ENCODE results near the gene LORICRIN. TPM values are rescaled to one million over a fixed set of nuclear protein-coding genes. Genes with fewer than 3 reads are reported as not detected.

Gene LORICRIN
- total and polyA plus RNA-seq, 2 of the 4 experiments (the other 2 are of a cell fraction), result not detected

GRCh38 chr1:153233448-153233847 is 26.0 kb upstream of the LORICRIN start:
- H3K4me1 ChIP-seq (ENCODE audit: control insufficient read depth, insufficient read depth, low read length), result no peaks in the 10 kb centered on the region
- H3K4ac ChIP-seq (ENCODE audit: low read depth, low read length), result no peak overlapping the region
- no peaks in the 10 kb centered on the region for H3K9me1 ChIP-seq (ENCODE audit: insufficient read depth, low read length)
- no peak for TF ChIP-seq NFE2L2 (IDR thresholded peaks at IDR 0.05; ENCODE audit: low read depth, low read length)
- TF ChIP-seq, protein P1, sequence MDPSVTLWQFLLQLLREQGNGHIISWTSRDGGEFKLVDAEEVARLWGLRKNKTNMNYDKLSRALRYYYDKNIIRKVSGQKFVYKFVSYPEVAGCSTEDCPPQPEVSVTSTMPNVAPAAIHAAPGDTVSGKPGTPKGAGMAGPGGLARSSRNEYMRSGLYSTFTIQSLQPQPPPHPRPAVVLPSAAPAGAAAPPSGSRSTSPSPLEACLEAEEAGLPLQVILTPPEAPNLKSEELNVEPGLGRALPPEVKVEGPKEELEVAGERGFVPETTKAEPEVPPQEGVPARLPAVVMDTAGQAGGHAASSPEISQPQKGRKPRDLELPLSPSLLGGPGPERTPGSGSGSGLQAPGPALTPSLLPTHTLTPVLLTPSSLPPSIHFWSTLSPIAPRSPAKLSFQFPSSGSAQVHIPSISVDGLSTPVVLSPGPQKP (IDR thresholded peaks at IDR 0.05; ENCODE audit: borderline replicate concordance, low read depth, low read length), result no peak
- no peak for TF ChIP-seq CHD1 (IDR thresholded peaks at IDR 0.05; ENCODE audit: low read depth, low read length)
- TF ChIP-seq, protein P2, sequence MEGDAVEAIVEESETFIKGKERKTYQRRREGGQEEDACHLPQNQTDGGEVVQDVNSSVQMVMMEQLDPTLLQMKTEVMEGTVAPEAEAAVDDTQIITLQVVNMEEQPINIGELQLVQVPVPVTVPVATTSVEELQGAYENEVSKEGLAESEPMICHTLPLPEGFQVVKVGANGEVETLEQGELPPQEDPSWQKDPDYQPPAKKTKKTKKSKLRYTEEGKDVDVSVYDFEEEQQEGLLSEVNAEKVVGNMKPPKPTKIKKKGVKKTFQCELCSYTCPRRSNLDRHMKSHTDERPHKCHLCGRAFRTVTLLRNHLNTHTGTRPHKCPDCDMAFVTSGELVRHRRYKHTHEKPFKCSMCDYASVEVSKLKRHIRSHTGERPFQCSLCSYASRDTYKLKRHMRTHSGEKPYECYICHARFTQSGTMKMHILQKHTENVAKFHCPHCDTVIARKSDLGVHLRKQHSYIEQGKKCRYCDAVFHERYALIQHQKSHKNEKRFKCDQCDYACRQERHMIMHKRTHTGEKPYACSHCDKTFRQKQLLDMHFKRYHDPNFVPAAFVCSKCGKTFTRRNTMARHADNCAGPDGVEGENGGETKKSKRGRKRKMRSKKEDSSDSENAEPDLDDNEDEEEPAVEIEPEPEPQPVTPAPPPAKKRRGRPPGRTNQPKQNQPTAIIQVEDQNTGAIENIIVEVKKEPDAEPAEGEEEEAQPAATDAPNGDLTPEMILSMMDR (conservative IDR thresholded peaks at IDR 0.05; ENCODE audit: low read depth, low read length), result no peak
- TF ChIP-seq CEBPB (IDR thresholded peaks at IDR 0.05; ENCODE audit: low read depth, low read length), result no peak
- TF ChIP-seq RAD21 (IDR thresholded peaks at IDR 0.05; ENCODE audit: low read length), result no peak
- TF ChIP-seq SMC3 (IDR thresholded peaks at IDR 0.05; ENCODE audit: low read depth, low read length), result no peak
- no peak for TF ChIP-seq RFX5 (IDR thresholded peaks at IDR 0.05; ENCODE audit: low read depth, low read length)
- no peak for TF ChIP-seq MAZ (IDR thresholded peaks at IDR 0.05; ENCODE audit: borderline replicate concordance, low read depth, low read length)
- H3K9ac ChIP-seq (ENCODE audit: low read depth, low read length), result no peak overlapping the region
- ChIA-PET POLR2A (ENCODE audit: unreplicated experiment) (no interaction called here), CTCF (no interaction called here)
- no peak for ATAC-seq (ENCODE audit: low read depth)
- H3K79me1 ChIP-seq (ENCODE audit: low read depth in 1 of 2, low read length in 2 of 2), result no peaks in the 10 kb centered on the region
- no peak overlapping the region for H3K56ac ChIP-seq (ENCODE audit: extremely low read depth, insufficient read depth, low read length)
- H3K36me3 ChIP-seq (ENCODE audit: control insufficient read depth, insufficient read depth, low read length), result no peaks in the 10 kb centered on the region
- H3K4me2 ChIP-seq (ENCODE audit: low read depth, low read length), result no peak overlapping the region
- no peak overlapping the region for H3K23ac ChIP-seq (ENCODE audit: low read depth, low read length)
- no peak overlapping the region for H2BK15ac ChIP-seq (ENCODE audit: low read depth, low read length)
- WGBS, 2 experiments (ENCODE audit: extremely low coverage in 2 of 2, insufficient read length in 1 of 2), result no CpG with 5 or more reads among the region's 1 CpG
- no peak overlapping the region for H2AK9ac ChIP-seq (replicated peaks; ENCODE audit: low read depth, low read length, poor library complexity)
- no peak overlapping the region for H4K91ac ChIP-seq (ENCODE audit: insufficient read depth, low read depth, low read length)
- no peak overlapping the region for H3K18ac ChIP-seq (ENCODE audit: low read depth, low read length)
- no peak overlapping the region for H2BK5ac ChIP-seq (ENCODE audit: low read depth, low read length, poor library complexity, severe bottlenecking)
- intact Hi-C loops (cut with micrococcal nuclease) (no loop called here), in situ Hi-C loops (cut with MboI; ENCODE audit: low sequenced_read_pairs) (no loop called here), dilution Hi-C loops (cut with HindIII; ENCODE audit: low sequenced_read_pairs, unreplicated experiment) (no loop called here)
- H2AK5ac ChIP-seq (ENCODE audit: low read depth, low read length), result no peak overlapping the region
- no TSS peak for BruUV-seq (replicated peaks)
- H3K9me3 ChIP-seq (ENCODE audit: control insufficient read depth, insufficient read depth, low read length), result no peaks in the 10 kb centered on the region
- no peaks in the 10 kb centered on the region for H4K20me1 ChIP-seq (ENCODE audit: insufficient read depth, low read length)
- no peak overlapping the region for H4K5ac ChIP-seq (ENCODE audit: low read depth, low read length)
- H2BK20ac ChIP-seq (ENCODE audit: low read depth, low read length), result no peak overlapping the region
- no peak overlapping the region for H4K8ac ChIP-seq (ENCODE audit: low read depth in 2 of 2, low read length in 2 of 2)
- H2AFZ ChIP-seq (replicated peaks; ENCODE audit: low read length, poor library complexity), result no peak overlapping the region
- H3K27ac ChIP-seq (ENCODE audit: insufficient read depth, low read length), result no peak overlapping the region
- H3K27me3 ChIP-seq (ENCODE audit: control insufficient read depth, insufficient read depth, low read length), result no peaks in the 10 kb centered on the region
- no peak overlapping the region for H3K4me3 ChIP-seq (ENCODE audit: insufficient read depth, low read depth, low read length)
- H3K14ac ChIP-seq (replicated peaks; ENCODE audit: low read depth, low read length), result no peak overlapping the region
- no peak for DNase-seq
- no peak overlapping the region for H2BK120ac ChIP-seq (ENCODE audit: low read depth, low read length)

All from IMR-90 (cell line).